ENCODE results near the gene EME2. TPM values are rescaled to one million over a fixed set of nuclear protein-coding genes. Genes with fewer than 3 reads are reported as not detected.

EME2 gene
- total RNA-seq, 2 experiments from 2014 or later: 13.1 to 18.4 TPM

- Mint-ChIP-seq H3K27ac (no peak overlapping the region), H3K4me3 (no peak overlapping the region), H3K4me1 (no peaks in the 10 kb centered on the region), H3K36me3 (ENCODE audit: low read depth) (peaks cover 6% of the 10 kb centered on the region), H3K27me3 (no peaks in the 10 kb centered on the region), H3K9me3 (ENCODE audit: low read depth) (no peaks in the 10 kb centered on the region)
- POLR2A ChIA-PET: no interaction called here
- CTCF ChIA-PET: no interaction called here
- ATAC-seq: no peak
- intact Hi-C loops (cut with DNase I, micrococcal nuclease): no loop called here
- no peak for DNase-seq
Observed at GRCh38 chr16:1746693-1747195, 25.9 kb upstream of the EME2 start.

DNA sequence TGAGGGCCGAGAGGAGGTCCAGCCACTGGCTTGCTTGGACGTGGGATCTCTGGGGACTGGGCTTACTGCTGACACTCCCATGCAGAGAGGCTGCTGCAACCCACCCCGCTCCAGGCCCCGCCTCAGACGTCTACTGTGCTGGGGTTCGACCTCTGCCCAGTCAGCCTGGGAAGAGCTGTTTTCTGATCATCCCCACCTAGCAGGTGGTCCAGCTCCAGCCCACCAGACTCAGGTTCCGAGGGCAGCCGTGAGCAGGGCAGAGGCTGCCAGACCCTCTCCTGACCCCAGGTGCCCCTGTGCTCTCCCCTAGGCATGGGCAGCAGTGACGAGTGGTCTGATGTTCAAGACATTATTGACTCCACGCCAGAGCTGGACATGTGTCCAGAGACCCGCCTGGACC lies 24.7 kb upstream of the EME2 start:
- no peak overlapping the region for H3K4me3 Mint-ChIP-seq
- DNase-seq (no peak), ATAC-seq (no peak)
- H3K9me3 Mint-ChIP-seq (ENCODE audit: low read depth): no peaks in the 10 kb centered on the region
- H3K36me3 Mint-ChIP-seq (ENCODE audit: low read depth): peaks cover 9% of the 10 kb centered on the region
- no peak overlapping the region for H3K27ac Mint-ChIP-seq
- ChIA-PET CTCF (interaction anchor here (0.6 kb wide), 1 partner anchor 776 kb away, joined by 4 read pairs; no protein-coding TSS in a partner anchor), POLR2A (no interaction called here)
- H3K27me3 Mint-ChIP-seq: no peaks in the 10 kb centered on the region
- intact Hi-C loops (cut with DNase I, micrococcal nuclease): no loop called here
- H3K4me1 Mint-ChIP-seq: no peaks in the 10 kb centered on the region

DNA sequence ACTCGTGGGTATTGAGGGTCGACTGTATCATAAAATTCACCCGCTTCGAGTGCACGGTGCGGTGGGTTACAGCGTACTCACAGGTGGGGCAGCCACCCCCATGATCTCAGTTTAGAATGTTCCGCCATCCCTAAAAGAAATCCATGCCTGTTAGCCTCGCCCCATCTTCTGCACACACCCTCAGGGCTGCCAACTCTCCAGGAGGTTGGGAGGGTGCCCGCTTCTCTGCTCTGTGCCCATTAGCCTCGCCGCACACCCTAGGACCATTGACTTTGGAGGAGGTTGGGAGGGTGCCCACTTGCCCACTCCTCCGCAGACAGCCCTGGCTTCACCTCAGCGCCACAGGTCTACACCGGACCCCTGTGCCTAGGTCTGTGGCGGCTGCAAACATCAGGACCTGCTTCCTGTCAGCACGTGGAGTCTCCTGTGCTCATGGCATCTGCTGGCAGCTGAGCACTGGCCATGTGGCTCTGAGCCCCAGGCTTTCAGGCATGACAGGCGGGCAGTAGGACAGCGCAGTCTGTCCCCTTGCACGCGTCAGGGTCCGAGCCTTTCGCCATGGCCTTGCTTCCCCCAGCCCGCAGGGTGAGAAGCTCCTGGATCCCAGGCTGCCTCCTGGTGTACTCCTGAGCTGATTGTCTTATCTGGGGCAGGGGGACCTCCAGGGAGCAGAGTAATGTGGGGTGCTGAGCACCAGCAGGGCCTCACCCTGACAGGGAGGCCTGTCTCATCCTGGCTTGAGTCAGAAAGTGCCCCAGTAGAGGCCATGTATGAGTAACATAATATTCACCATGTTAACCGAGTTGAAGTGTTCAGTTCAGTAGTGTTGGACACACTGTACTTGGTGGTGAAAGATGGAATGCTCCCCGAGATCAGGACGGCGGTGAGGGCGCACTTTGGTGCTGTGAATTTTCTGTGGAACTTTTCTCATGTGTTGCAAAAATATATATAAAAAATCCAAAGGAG lies 23.2 kb upstream of the EME2 start:
- no peaks in the 10 kb centered on the region for H3K27me3 Mint-ChIP-seq
- DNase-seq (no peak), ATAC-seq (peak; percentile 53)
- no peak overlapping the region for H3K27ac Mint-ChIP-seq
- no peak overlapping the region for H3K4me3 Mint-ChIP-seq
- CTCF ChIA-PET: no interaction called here
- POLR2A ChIA-PET: no interaction called here
- H3K36me3 Mint-ChIP-seq (ENCODE audit: low read depth): peaks cover 9% of the 10 kb centered on the region
- no peaks in the 10 kb centered on the region for H3K9me3 Mint-ChIP-seq (ENCODE audit: low read depth)
- intact Hi-C loops (cut with DNase I, micrococcal nuclease): no loop called here
- H3K4me1 Mint-ChIP-seq: no peaks in the 10 kb centered on the region

DNA sequence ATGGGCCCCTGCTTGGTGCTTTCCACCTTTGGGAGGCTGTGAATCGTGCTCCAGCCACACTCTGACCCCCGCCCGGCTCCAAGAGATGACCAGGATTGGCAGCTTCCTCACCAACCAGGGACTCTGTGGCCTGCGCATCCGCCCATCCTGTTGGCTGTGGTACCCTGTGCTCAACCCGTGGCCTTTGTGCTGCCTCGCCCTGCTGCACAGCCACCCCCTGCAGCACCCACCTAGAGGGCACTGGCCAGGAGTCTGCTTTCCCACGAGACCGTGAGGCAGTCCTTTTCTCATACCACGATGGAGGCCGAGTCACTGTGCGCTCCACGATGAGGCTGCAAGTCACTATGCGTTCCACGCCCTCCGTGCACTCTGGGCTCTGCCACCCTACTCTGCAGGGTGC lies 20.7 kb upstream of the EME2 start:
- POLR2A ChIA-PET: no interaction called here

GRCh38 chr16:1752853-1753252 lies 19.8 kb upstream of the EME2 start:
- ChIA-PET CTCF (interaction anchor here (0.7 kb wide), 1 partner anchor 58 kb away, joined by 3 read pairs; no protein-coding TSS in a partner anchor), POLR2A (no interaction called here)
- no peaks in the 10 kb centered on the region for H3K9me3 Mint-ChIP-seq (ENCODE audit: low read depth)
- H3K4me3 Mint-ChIP-seq: no peak overlapping the region
- ATAC-seq (no peak), DNase-seq (no peak)
- H3K27me3 Mint-ChIP-seq: no peaks in the 10 kb centered on the region
- peaks cover 10% of the 10 kb centered on the region for H3K4me1 Mint-ChIP-seq
- intact Hi-C loops (cut with DNase I, micrococcal nuclease): no loop called here
- no peak overlapping the region for H3K27ac Mint-ChIP-seq
- H3K36me3 Mint-ChIP-seq (ENCODE audit: low read depth): peaks cover 11% of the 10 kb centered on the region

More for the DNA sequence above, 20.7 kb upstream of the EME2 start:
- DNase-seq: no peak
- Mint-ChIP-seq H3K36me3 (ENCODE audit: low read depth) (peaks cover 11% of the 10 kb centered on the region), H3K4me1 (peaks cover 4% of the 10 kb centered on the region), H3K4me3 (no peak overlapping the region), H3K27ac (no peak overlapping the region), H3K27me3 (no peaks in the 10 kb centered on the region), H3K9me3 (ENCODE audit: low read depth) (no peaks in the 10 kb centered on the region)
- no peak for ATAC-seq
- CTCF ChIA-PET: interaction anchor here (0.6 to 0.8 kb wide), 2 partner anchors 48 to 640 kb away, joined by 3 read pairs; no protein-coding TSS in a partner anchor
- intact Hi-C loops (cut with DNase I, micrococcal nuclease): no loop called here

- Mint-ChIP-seq H3K27ac (no peak overlapping the region), H3K27me3 (no peaks in the 10 kb centered on the region), H3K4me1 (peaks cover 10% of the 10 kb centered on the region), H3K9me3 (ENCODE audit: low read depth) (no peaks in the 10 kb centered on the region), H3K36me3 (ENCODE audit: low read depth) (peaks cover 11% of the 10 kb centered on the region), H3K4me3 (no peak overlapping the region)
- intact Hi-C loops (cut with DNase I, micrococcal nuclease): no loop called here
- DNase-seq: no peak
- CTCF ChIA-PET: no interaction called here
- ATAC-seq: no peak
- POLR2A ChIA-PET: no interaction called here
Observed at GRCh38 chr16:1754204-1754603, 18.4 kb upstream of the EME2 start.

- ATAC-seq: no peak
- Mint-ChIP-seq H3K27me3 (no peaks in the 10 kb centered on the region), H3K9me3 (ENCODE audit: low read depth) (no peaks in the 10 kb centered on the region), H3K36me3 (ENCODE audit: low read depth) (peaks cover 11% of the 10 kb centered on the region), H3K4me3 (no peak overlapping the region), H3K4me1 (peaks cover 10% of the 10 kb centered on the region), H3K27ac (no peak overlapping the region)
- ChIA-PET CTCF (no interaction called here), POLR2A (no interaction called here)
- no peak for DNase-seq
- intact Hi-C loops (cut with DNase I, micrococcal nuclease): no loop called here
Observed at GRCh38 chr16:1757714-1758461, 14.7 kb upstream of the EME2 start.

- ATAC-seq (no peak), DNase-seq (no peak)
- intact Hi-C loops (cut with DNase I, micrococcal nuclease): no loop called here
- Mint-ChIP-seq H3K27ac (no peak overlapping the region), H3K36me3 (ENCODE audit: low read depth) (peaks cover 10% of the 10 kb centered on the region), H3K4me1 (peaks cover 10% of the 10 kb centered on the region), H3K4me3 (no peak overlapping the region), H3K9me3 (ENCODE audit: low read depth) (no peaks in the 10 kb centered on the region), H3K27me3 (no peaks in the 10 kb centered on the region)
- CTCF ChIA-PET: no interaction called here
- POLR2A ChIA-PET: no interaction called here
Observed at GRCh38 chr16:1758923-1759322, 13.7 kb upstream of the EME2 start.

DNA sequence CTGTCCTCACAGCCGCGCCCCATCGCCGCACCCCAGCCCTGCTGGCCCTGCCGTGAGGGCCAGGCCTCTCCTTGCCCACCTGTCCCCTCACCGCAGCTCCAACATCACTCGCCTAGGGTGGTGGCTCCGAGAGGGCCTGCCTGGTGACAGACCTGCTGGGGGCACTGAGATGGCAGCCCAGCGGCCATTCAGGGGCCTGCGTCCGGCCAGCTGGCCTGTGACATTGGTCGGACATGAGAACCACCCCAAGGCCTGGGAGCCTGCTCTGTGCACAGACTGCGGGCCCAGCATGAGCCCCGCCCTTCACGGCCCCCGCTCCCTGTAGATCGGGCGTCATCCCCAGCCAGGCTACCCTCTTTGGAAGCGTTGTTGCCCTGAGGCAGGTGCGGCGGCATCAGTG lies 13.1 kb upstream of the EME2 start:
- ATAC-seq: no peak
- Mint-ChIP-seq H3K4me3 (no peak overlapping the region), H3K27me3 (no peaks in the 10 kb centered on the region), H3K9me3 (ENCODE audit: low read depth) (no peaks in the 10 kb centered on the region), H3K27ac (no peak overlapping the region), H3K4me1 (peaks cover 10% of the 10 kb centered on the region), H3K36me3 (ENCODE audit: low read depth) (peaks cover 10% of the 10 kb centered on the region)
- DNase-seq: no peak
- ChIA-PET CTCF (interaction anchor here (0.8 kb wide), 1 partner anchor 115 kb away, joined by 3 read pairs; no protein-coding TSS in a partner anchor), POLR2A (no interaction called here)
- intact Hi-C loops (cut with DNase I, micrococcal nuclease): no loop called here

DNA sequence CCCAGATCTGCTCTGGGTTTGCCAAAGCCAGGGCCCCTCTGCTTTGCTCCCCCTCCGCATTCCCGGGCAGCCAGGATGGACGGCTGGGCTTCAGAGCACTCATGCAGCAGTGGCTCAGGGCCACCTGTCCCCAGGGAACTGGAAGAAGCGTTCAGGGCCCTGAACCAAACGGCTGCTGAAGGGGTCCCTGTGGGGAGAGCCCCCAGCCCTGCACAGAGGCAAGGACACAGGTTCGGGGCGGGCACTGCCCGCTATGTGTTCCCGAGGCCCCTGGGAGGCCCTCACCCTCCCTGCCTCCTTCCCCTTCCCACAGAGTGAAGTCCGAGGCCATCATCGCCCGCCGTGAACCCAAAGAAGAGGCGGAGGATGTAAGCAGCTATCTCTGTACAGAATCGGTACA lies 11.7 kb upstream of the EME2 start:
- H3K27me3 Mint-ChIP-seq: no peaks in the 10 kb centered on the region
- H3K4me1 Mint-ChIP-seq: peaks cover 10% of the 10 kb centered on the region
- H3K4me3 Mint-ChIP-seq: no peak overlapping the region
- ATAC-seq: no peak
- no peak overlapping the region for H3K27ac Mint-ChIP-seq
- ChIA-PET POLR2A (no interaction called here), CTCF (no interaction called here)
- intact Hi-C loops (cut with DNase I, micrococcal nuclease): no loop called here
- no peak for DNase-seq
- peaks cover 7% of the 10 kb centered on the region for H3K36me3 Mint-ChIP-seq (ENCODE audit: low read depth)
- no peaks in the 10 kb centered on the region for H3K9me3 Mint-ChIP-seq (ENCODE audit: low read depth)

- no peak for DNase-seq
- Mint-ChIP-seq H3K36me3 (ENCODE audit: low read depth) (peaks cover 7% of the 10 kb centered on the region), H3K9me3 (ENCODE audit: low read depth) (no peaks in the 10 kb centered on the region), H3K4me3 (no peak overlapping the region), H3K27ac (no peak overlapping the region), H3K4me1 (peaks cover 8% of the 10 kb centered on the region), H3K27me3 (no peaks in the 10 kb centered on the region)
- ATAC-seq: no peak
- intact Hi-C loops (cut with DNase I, micrococcal nuclease): no loop called here
- POLR2A ChIA-PET: no interaction called here
- CTCF ChIA-PET: no interaction called here
Observed at GRCh38 chr16:1761751-1762150, 10.9 kb upstream of the EME2 start.

All from activated CD4-positive, alpha-beta T cell treated with anti-CD3 and anti-CD28 coated beads for 36 hours (primary cell).